ENCODE data around the gene ANK3. TPM values are rescaled to one million over a fixed set of nuclear protein-coding genes. Genes with fewer than 3 reads are reported as not detected.

The ANK3 gene
- polyA plus RNA-seq, 3 donors = not detected

- intact Hi-C loops (cut with micrococcal nuclease) = loop anchor here in 1 of 2 donors (10.0 kb wide), 1 partner anchor 52 kb away; no protein-coding TSS in a partner anchor
- peaks cover 0 to 5% of the 10 kb centered on the region in 2 donors for H3K4me1 ChIP-seq (ENCODE audit: control insufficient read depth in 1 of 2, insufficient read depth in 2 of 2, low read length in 2 of 2)
- no peaks in the 10 kb centered on the region for H3K36me3 ChIP-seq (replicated peaks in 1 of 2; ENCODE audit: control insufficient read depth in 1 of 2, insufficient read depth in 2 of 2, low read length in 2 of 2)
- H3K4me3 ChIP-seq (replicated peaks in 1 of 3; ENCODE audit: low read depth in 2 of 3, low read length in 3 of 3) = no peak overlapping the region
- no peak overlapping the region for H2AFZ ChIP-seq (ENCODE audit: insufficient read depth, low read depth, low read length, poor library complexity, severe bottlenecking)
- H3K9me3 Mint-ChIP-seq = no peaks in the 10 kb centered on the region
- no peak for TF ChIP-seq CTCF (IDR thresholded peaks at IDR 0.05)
- WGBS (ENCODE audit: insufficient coverage) = no CpG with 5 or more reads among the region's 1 CpG
- no peaks in the 10 kb centered on the region for H3K36me3 Mint-ChIP-seq
- no peak overlapping the region for H3K27ac Mint-ChIP-seq
- H3K4me1 Mint-ChIP-seq = peaks cover 14% of the 10 kb centered on the region
- H3K79me2 ChIP-seq (ENCODE audit: insufficient read depth, low read length) = no peaks in the 10 kb centered on the region
- H3K27ac ChIP-seq (ENCODE audit: low read depth in 1 of 2, low read length in 2 of 2) = no peak overlapping the region
- no peak overlapping the region for H3K4me3 Mint-ChIP-seq
- no peaks in the 10 kb centered on the region for H3K27me3 ChIP-seq (ENCODE audit: control insufficient read depth in 2 of 2, insufficient read depth in 2 of 2, low read length in 2 of 2)
- no peak overlapping the region for H3K9ac ChIP-seq (ENCODE audit: insufficient read depth, low read length, poor library complexity, severe bottlenecking)
- no peak overlapping the region for H3K4me2 ChIP-seq (replicated peaks; ENCODE audit: extremely low read depth, low read length, poor library complexity, severe bottlenecking)
- H4K20me1 ChIP-seq (ENCODE audit: insufficient read depth, low read length) = no peaks in the 10 kb centered on the region
- H3K9me3 ChIP-seq (replicated peaks in 1 of 2; ENCODE audit: control insufficient read depth in 1 of 2, insufficient read depth in 1 of 2, low read length in 2 of 2) = no peaks in the 10 kb centered on the region
- H3K27me3 Mint-ChIP-seq (ENCODE audit: low read depth in 3 of 3) = no peaks in the 10 kb centered on the region
- DNase-seq = no peak
These were observed 103.1 kb downstream of the ANK3 start for GRCh38 chr10:60286559-60286958.

- Mint-ChIP-seq H3K4me1 (peaks cover 14% of the 10 kb centered on the region), H3K27ac (no peak overlapping the region), H3K9me3 (peaks cover 0 to 2% (median 0%) of the 10 kb centered on the region in 7 donors), H3K27me3 (ENCODE audit: low read depth in 3 of 3) (no peaks in the 10 kb centered on the region), H3K36me3 (no peaks in the 10 kb centered on the region), H3K4me3 (no peak overlapping the region)
- H3K27me3 ChIP-seq (ENCODE audit: control insufficient read depth in 2 of 2, insufficient read depth in 2 of 2, low read length in 2 of 2) = no peaks in the 10 kb centered on the region
- H4K20me1 ChIP-seq (ENCODE audit: insufficient read depth, low read length) = no peaks in the 10 kb centered on the region
- no CpG with 5 or more reads among the region's 2 CpGs for WGBS (ENCODE audit: insufficient coverage)
- H3K9ac ChIP-seq (ENCODE audit: insufficient read depth, low read length, poor library complexity, severe bottlenecking) = no peak overlapping the region
- H3K27ac ChIP-seq (ENCODE audit: low read depth in 1 of 2, low read length in 2 of 2) = no peak overlapping the region
- H2AFZ ChIP-seq (ENCODE audit: insufficient read depth, low read depth, low read length, poor library complexity, severe bottlenecking) = no peak overlapping the region
- no peak overlapping the region for H3K4me3 ChIP-seq (replicated peaks in 1 of 3; ENCODE audit: low read depth in 2 of 3, low read length in 3 of 3)
- no peak for DNase-seq
- intact Hi-C loops (cut with micrococcal nuclease) = loop anchor here in 1 of 2 donors (10.0 kb wide), 1 partner anchor 49 kb away; no protein-coding TSS in a partner anchor
- no peak overlapping the region for H3K4me2 ChIP-seq (replicated peaks; ENCODE audit: extremely low read depth, low read length, poor library complexity, severe bottlenecking)
- H3K79me2 ChIP-seq (ENCODE audit: insufficient read depth, low read length) = no peaks in the 10 kb centered on the region
- H3K4me1 ChIP-seq (ENCODE audit: control insufficient read depth in 1 of 2, insufficient read depth in 2 of 2, low read length in 2 of 2) = peaks cover 0 to 5% of the 10 kb centered on the region in 2 donors
- no peak for TF ChIP-seq CTCF (IDR thresholded peaks at IDR 0.05)
- H3K36me3 ChIP-seq (replicated peaks in 1 of 2; ENCODE audit: control insufficient read depth in 1 of 2, insufficient read depth in 2 of 2, low read length in 2 of 2) = no peaks in the 10 kb centered on the region
- H3K9me3 ChIP-seq (replicated peaks in 1 of 2; ENCODE audit: control insufficient read depth in 1 of 2, insufficient read depth in 1 of 2, low read length in 2 of 2) = no peaks in the 10 kb centered on the region
These were observed 106.3 kb downstream of the ANK3 start for GRCh38 chr10:60283397-60283796.

All from CD14-positive monocyte (primary cell).